Cardiac muscle cell (in vitro differentiated cells and primary cell): ENCODE results near the gene STRADB. TPM values are rescaled to one million over a fixed set of nuclear protein-coding genes. Genes with fewer than 3 reads are reported as not detected.
A peak's percentile ranks its signal among the peaks of the same experiment; 100 is the strongest.

ENCODE experiments used
- DNase-seq, 2 donors: peaks; one replicate each; pipeline versions ENCODE4 v3.0.0 to v3.0.0-alpha.2; 2010 to 2017; ENCODE audit warnings: low read depth in 1 of 2, low spot score in 1 of 2
- H3K27ac ChIP-seq: fragments of 200-600 bp; sonication (generic); 2 replicates; pipeline ENCODE4 v1.5.1; 2016
- H3K27me3 ChIP-seq: fragments of 200-600 bp; sonication (generic); 2 replicates; pipeline ENCODE4 v1.6.0; 2016; ENCODE audit warnings: control low read depth
- H3K36me3 ChIP-seq: fragments of 200-600 bp; sonication (generic); 2 replicates; pipeline ENCODE4 v1.5.1; 2016; ENCODE audit warnings: control low read depth
- H3K4me1 ChIP-seq: fragments of 200-600 bp; sonication (generic); 2 replicates; pipeline ENCODE4 v1.8.1; 2017; ENCODE audit warnings: low read depth, mild to moderate bottlenecking, mixed run types
- H3K4me3 ChIP-seq: fragments of 200-600 bp; sonication (generic); 2 replicates; pipeline ENCODE4 v1.5.1; 2016; ENCODE audit warnings: mild to moderate bottlenecking
- H3K9me3 ChIP-seq: fragments of 200-600 bp; sonication (generic); 2 replicates; pipeline ENCODE4 v1.5.1; 2017; ENCODE audit warnings: low read depth, mild to moderate bottlenecking, control low read depth
- CTCF ChIP-seq: IDR thresholded peaks from 2 replicates; pipeline ENCODE4 v1.5.1; 2012; ENCODE audit warnings: low read depth, mild to moderate bottlenecking, low read length
- polyA plus RNA-seq: library from polyadenylated mRNA; unstranded; fragments of >200 nt; fragmentation: Nextera tagmentation; extraction: Ambion mirVana; gene quantifications from 2 replicates; pipeline ENCODE4 v1.2.1, GENCODE V29; 2016
- total RNA-seq: library from RNA; depleted of rRNA; stranded (reverse); fragments of >200 nt; gene quantifications from 2 replicates; pipeline ENCODE4 v1.2.3, GENCODE V29; 2016

The STRADB gene
- total and polyA plus RNA-seq, 2 experiments from 2014 or later, result 35.5 to 106 TPM

DNA sequence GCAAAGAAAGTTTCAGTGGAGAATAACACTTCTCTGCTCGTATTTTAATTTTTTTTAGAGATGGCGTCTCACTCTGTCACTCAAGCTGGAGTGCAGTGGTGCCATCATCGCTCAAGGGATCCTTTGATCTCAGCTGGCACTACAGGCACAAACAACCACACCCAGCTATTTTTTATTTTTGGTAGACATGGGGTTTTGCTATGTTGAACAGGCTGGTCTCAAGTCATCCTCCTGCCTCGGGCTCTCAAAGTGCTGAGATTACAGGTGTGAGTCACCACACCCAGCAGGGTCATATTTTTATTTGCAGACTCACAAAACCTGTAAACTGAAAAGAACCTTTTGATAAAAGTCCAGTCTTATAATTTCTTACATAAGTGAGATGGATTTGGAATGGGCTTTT lies 2.8 kb upstream of the STRADB start:
- Histone ChIP-seq H3K4me1 (peaks cover 28% of the 10 kb centered on the region), H3K27ac (no peak overlapping the region), H3K4me3 (no peak overlapping the region), H3K36me3 (no peaks in the 10 kb centered on the region), H3K9me3 (no peaks in the 10 kb centered on the region), H3K27me3 (no peaks in the 10 kb centered on the region)
- DNase-seq, result no peak
- no peak for TF ChIP-seq CTCF

DNA sequence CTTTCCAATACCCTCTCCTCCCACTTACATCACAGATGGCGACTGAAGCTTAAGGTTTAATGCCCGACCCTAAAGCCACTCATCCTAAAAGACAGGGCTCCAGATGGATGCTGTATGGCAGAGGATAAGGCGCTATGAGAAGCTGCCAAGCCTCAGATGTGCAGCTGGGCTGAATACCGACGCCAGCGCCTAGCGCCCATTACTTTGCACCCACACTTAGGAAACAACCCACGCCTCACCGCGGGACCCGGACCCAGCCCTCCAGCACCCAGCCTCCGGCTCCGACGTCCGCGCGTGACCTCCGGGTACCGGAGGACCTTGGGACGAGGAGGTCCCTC lies 617 bp upstream of the STRADB start:
- no peaks in the 10 kb centered on the region for H3K36me3 ChIP-seq
- TF ChIP-seq CTCF, result no peak
- H3K9me3 ChIP-seq, result no peaks in the 10 kb centered on the region
- H3K27me3 ChIP-seq, result no peaks in the 10 kb centered on the region
- DNase-seq, result peak in 1 of 2 donors; percentile 59
- peak overlapping the region; percentile 63 for H3K27ac ChIP-seq
- peak overlapping the region; percentile 96 for H3K4me3 ChIP-seq
- H3K4me1 ChIP-seq, result peaks cover 25% of the 10 kb centered on the region

- Histone ChIP-seq H3K4me1 (peaks cover 19% of the 10 kb centered on the region), H3K4me3 (peak overlapping the region; percentile 96), H3K9me3 (no peaks in the 10 kb centered on the region), H3K27me3 (no peaks in the 10 kb centered on the region), H3K36me3 (no peaks in the 10 kb centered on the region), H3K27ac (peak overlapping the region; percentile 84)
- peak in 1 of 2 donors; percentile 19 for DNase-seq
- no peak for TF ChIP-seq CTCF
Measured at GRCh38 chr2:201452058-201452921, 750 bp downstream of the STRADB start.

GRCh38 chr2:201452922-201453643 lies 1.5 kb downstream of the STRADB start:
- H3K27ac ChIP-seq, result no peak overlapping the region

GRCh38 chr2:201458381-201458780 lies 6.8 kb downstream of the STRADB start:
- no peak for DNase-seq
- H3K4me1 ChIP-seq, result peaks cover 5% of the 10 kb centered on the region
- no peaks in the 10 kb centered on the region for H3K9me3 ChIP-seq
- H3K36me3 ChIP-seq, result peaks cover 15% of the 10 kb centered on the region
- H3K27me3 ChIP-seq, result no peaks in the 10 kb centered on the region
- no peak overlapping the region for H3K27ac ChIP-seq
- no peak for TF ChIP-seq CTCF
- no peak overlapping the region for H3K4me3 ChIP-seq

More at GRCh38 chr2:201452922-201453643, 1.5 kb downstream of the STRADB start:
- H3K36me3 ChIP-seq, result no peaks in the 10 kb centered on the region
- H3K4me1 ChIP-seq, result peaks cover 19% of the 10 kb centered on the region
- no peaks in the 10 kb centered on the region for H3K27me3 ChIP-seq
- no peak for DNase-seq
- H3K4me3 ChIP-seq, result peak overlapping the region; percentile 96
- no peaks in the 10 kb centered on the region for H3K9me3 ChIP-seq
- TF ChIP-seq CTCF, result no peak
